Dedifferentiated amniotic fluid mesenchymal stem cell (primary cell): Measurements from ENCODE around the gene ZNF181.
"Not testable (repeated sequence)": the region's sequence is repeated elsewhere in the genome, so short reads cannot be mapped to it uniquely, and the experiment has no call there.

Experiments
- DNase-seq: peaks from one replicate; pipeline ENCODE4 v3.0.0-alpha.2; 2016; ENCODE audit errors: extremely low spot score

ZNF181 gene

GRCh38 chr19:34733746-34734536, at the start of gene ZNF181:
ZNF181 (plus strand) TSS chr19:34734243; CDS start chr19:34735038, 795 bp downstream.
- peak; percentile 88 for DNase-seq

DNA sequence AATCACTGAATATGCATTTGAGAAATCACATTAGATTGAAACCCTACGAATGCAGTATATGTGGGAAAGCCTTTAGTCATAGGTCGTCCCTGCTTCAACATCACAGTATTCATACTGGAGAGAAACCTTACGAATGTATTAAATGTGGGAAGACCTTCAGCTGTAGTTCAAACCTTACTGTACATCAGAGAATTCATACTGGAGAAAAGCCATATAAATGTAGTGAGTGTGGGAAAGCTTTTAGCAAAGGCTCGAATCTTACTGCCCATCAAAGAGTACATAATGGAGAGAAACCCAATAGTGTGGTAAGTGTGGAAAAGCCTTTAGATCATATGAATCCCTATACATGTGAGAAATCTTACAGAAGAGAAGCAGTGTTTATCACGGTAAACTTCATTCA, 48.8 kb upstream of the ZNF181 start:
- not testable (repeated sequence) for DNase-seq

DNA sequence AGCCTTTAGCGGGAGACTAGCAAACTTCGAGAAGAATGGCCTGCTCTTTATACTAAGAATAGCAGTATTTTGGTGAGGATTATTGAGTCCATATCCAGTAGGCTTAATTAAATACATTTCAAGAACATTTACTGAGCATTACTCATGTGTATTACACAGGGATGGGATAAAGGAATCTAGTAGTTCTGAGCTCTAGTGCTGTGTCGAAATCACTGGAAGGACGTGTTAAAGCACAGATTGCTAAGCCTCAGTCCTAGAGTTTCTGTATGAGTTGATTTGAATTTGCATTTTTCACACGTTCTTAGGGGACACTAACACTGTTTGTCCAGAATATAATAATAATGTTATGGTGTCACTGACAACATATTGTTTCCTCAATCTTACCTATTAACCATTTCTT, 47.6 kb upstream of the ZNF181 start:
- DNase-seq = no peak

- no peak for DNase-seq
Measured at GRCh38 chr19:34687348-34687747, 46.7 kb upstream of the ZNF181 start.

- DNase-seq = no peak
Measured at GRCh38 chr19:34688592-34688991, 45.5 kb upstream of the ZNF181 start.

GRCh38 chr19:34690372-34690771, 43.7 kb upstream of the ZNF181 start:
- no peak for DNase-seq

GRCh38 chr19:34692549-34692948, 41.5 kb upstream of the ZNF181 start:
- DNase-seq = no peak

- DNase-seq = no peak
Measured at GRCh38 chr19:34707661-34708060, 26.4 kb upstream of the ZNF181 start.

GRCh38 chr19:34711890-34712289, 22.2 kb upstream of the ZNF181 start:
- no peak for DNase-seq

- DNase-seq = peak; percentile 77
Measured at GRCh38 chr19:34712395-34713261, 21.4 kb upstream of the ZNF181 start.

DNA sequence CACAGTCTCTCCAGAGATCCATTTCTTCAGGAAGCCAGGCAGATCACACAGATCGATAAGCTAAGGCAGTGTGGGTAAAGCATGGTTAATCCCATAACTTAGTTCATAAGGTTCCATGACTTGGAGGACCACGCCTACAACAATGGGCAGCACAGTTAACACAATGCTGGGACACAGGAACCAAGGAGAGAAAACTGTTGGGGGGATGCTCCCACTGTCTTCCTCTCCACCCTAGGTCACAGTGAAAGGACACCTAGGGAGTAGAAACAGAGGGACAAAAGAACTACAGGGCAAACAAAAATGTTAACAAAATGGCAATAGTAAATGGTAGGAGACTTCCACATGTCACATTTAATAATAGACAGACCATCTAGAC, 20.8 kb upstream of the ZNF181 start:
- no peak for DNase-seq

GRCh38 chr19:34715357-34715756, 18.7 kb upstream of the ZNF181 start:
- DNase-seq = no peak

- DNase-seq = no peak
Measured at GRCh38 chr19:34722353-34722752, 11.7 kb upstream of the ZNF181 start.

- DNase-seq = no peak
Measured at GRCh38 chr19:34725400-34725799, 8.6 kb upstream of the ZNF181 start.

DNA sequence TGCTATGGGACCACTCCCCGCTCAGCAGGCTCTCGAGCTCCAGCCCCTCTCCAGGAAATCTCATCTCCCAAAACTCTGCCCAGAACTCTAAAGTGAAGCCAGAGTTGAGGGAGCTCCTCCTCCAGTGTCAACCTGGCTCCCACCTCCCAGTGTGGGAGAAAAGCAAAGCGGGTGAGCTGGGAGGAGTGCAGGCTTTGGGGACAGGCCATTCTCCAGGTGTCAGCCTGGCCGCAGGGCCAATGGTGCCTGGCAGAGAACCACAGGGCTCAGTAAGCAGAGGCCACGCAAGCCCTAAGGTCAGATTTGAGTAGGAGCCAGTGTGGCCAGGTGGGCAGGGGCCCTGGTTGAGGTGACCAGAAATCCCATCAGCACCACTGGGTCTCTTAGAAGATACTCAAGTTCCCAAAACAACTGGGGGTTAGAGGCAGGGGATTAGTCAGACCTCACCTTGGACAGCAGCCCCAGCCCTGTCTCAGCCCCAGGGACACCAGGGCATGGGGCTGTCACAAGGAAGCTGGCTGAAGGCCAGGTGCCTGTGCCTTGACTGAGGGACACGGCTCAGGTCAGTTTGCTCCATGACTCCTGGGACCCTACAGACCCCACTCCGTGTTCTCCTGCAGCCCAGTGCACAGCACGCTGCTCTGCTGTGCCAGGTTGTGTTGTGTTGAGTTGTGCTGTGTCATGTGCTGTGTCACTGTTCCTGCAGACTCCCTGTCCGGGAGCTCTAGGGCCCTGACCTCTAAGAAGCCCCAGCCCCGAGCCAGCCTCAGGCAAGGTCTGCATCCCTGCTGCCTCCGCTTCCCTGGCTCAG, 2.8 kb upstream of the ZNF181 start:
- no peak for DNase-seq

GRCh38 chr19:34731964-34732363, 2.1 kb upstream of the ZNF181 start:
- DNase-seq = no peak

DNA sequence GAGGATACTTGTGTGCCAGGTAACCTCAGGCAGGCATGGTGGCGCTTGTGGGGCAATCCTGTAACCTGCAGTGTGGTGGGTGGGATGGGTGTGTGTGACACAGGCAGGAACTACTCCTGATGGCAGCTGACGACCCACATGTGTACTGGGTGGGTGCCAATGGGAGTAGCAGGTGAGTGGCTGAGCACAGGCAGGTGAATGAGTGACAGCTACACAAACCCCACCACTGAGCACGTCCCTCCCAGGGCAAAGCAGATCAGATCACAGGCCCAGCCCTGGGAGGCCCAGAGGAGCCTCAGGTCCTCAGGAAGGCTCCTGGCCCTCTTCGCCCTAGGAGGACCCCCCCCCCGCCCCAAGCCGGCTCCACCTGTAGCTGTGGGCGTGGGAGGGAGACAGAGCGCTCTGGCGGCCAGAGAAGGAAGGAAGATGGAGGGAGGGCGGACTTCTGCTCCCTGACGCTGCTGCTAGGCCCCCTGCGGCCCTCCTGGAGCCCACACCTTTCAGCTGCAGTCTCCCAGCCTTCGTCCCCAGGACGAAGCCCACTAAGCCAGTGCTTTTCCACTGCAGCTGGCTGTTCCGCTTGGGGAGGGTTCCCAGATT, 1.3 kb upstream of the ZNF181 start:
- no peak for DNase-seq

DNA sequence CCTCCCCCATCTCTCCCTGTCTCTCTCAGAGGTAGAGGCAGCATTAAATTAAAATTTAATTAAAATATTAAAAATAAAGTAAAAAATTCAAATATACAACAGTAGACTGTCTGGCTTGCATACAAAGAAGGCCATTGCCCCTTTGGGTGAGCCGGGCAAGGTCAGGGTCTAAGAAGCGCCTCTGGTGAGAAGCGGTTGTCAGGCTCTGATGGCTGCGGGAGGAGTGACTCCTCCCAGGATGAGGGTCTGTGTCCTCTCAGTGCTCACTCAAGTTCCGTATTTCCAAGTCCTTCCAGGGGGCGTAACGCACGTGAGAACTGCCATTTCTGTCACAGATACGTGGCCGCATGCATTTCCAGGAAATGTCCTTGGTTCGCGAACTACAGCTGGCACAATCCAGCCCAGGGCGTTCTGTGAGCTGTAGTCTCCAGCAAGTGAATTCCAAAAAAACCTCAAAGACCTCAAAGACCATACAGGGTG, 737 bp upstream of the ZNF181 start:
- DNase-seq = no peak

- DNase-seq = peak; percentile 82
Measured at GRCh38 chr19:34734537-34735103, 577 bp downstream of the ZNF181 start.

- DNase-seq = no peak
Measured at GRCh38 chr19:34744896-34745690, 11.1 kb downstream of the ZNF181 start.
